NCI-H146 (cell line): ENCODE measurements around the gene SCYL1.

Experiments
- DNase-seq: peaks from one replicate; lab custom pipeline; 2025; lab: John Stamatoyannopoulos, UW

The SCYL1 gene

GRCh38 chr11:65585396-65586246, 60.7 kb downstream of the SCYL1 start:
- DNase-seq: no peak

- DNase-seq: no peak
These were observed 61.4 kb downstream of the SCYL1 start for GRCh38 chr11:65586247-65586630.

GRCh38 chr11:65586676-65587075, 61.8 kb downstream of the SCYL1 start:
- no peak for DNase-seq
